Measurements from ENCODE around the gene LUC7L3. TPM values are rescaled to one million over a fixed set of nuclear protein-coding genes. Genes with fewer than 3 reads are reported as not detected.

The LUC7L3 gene
- total and polyA plus RNA-seq, 2 of the 13 experiments (the other 11 are each of a cell fraction or from before 2014, with no cell fraction given), result 108 to 120 TPM

GRCh38 chr17:50719924-50720794 is 756 bp downstream of the LUC7L3 start (continued):
- TF ChIP-seq ZHX2 (IDR thresholded peaks at IDR 0.05; ENCODE audit: low read depth), result no peak
- 0 out of 2 replicates have a peak, but pooled peaks have one; percentile 54 for TF ChIP-seq ZHX2 (CRISPR knock-in tag; IDR thresholded peaks at IDR 0.05; ENCODE audit: borderline replicate concordance)
- no peak for TF ChIP-seq TRAFD1 (CRISPR knock-in tag; IDR thresholded peaks at IDR 0.05; ENCODE audit: borderline replicate concordance)
- TF ChIP-seq SAP130 (CRISPR knock-in tag; IDR thresholded peaks at IDR 0.05; ENCODE audit: low read depth), result 0 out of 2 replicates have a peak, but pooled peaks have one; percentile 18
- TF ChIP-seq ZNF629 (CRISPR knock-in tag; conservative IDR thresholded peaks at IDR 0.05), result 0 out of 2 replicates have a peak, but pooled peaks have one; percentile 4
- TF ChIP-seq AGO2 (optimal IDR thresholded peaks at IDR 0.05; ENCODE audit: low read depth, low read length), result peak; percentile 71
- peak; percentile 30 for TF ChIP-seq TAF15 (IDR thresholded peaks at IDR 0.05; ENCODE audit: low read depth, low read length, poor library complexity, severe bottlenecking)
- TF ChIP-seq ZNF841 (CRISPR knock-in tag; IDR thresholded peaks at IDR 0.05; ENCODE audit: borderline replicate concordance), result 0 out of 2 replicates have a peak, but pooled peaks have one; percentile 12
- TF ChIP-seq KDM5A (IDR thresholded peaks at IDR 0.05; ENCODE audit: borderline replicate concordance, low read length), result peak; percentile 73
- 0 out of 2 replicates have a peak, but pooled peaks have one; percentile 24 for TF ChIP-seq E2F1 (CRISPR knock-in tag; IDR thresholded peaks at IDR 0.05)
- no peak for TF ChIP-seq SP5 (CRISPR knock-in tag; IDR thresholded peaks at IDR 0.05; ENCODE audit: borderline replicate concordance, low read depth)
- no peak for TF ChIP-seq ZNF235 (CRISPR knock-in tag; IDR thresholded peaks at IDR 0.05; ENCODE audit: borderline replicate concordance)
- no peak for TF ChIP-seq ZNF337 (CRISPR knock-in tag; IDR thresholded peaks at IDR 0.05; ENCODE audit: borderline replicate concordance, low read depth)
- TF ChIP-seq MAZ (IDR thresholded peaks at IDR 0.05; ENCODE audit: borderline replicate concordance, low read depth, low read length), result 0 out of 2 replicates have a peak, but pooled peaks have one; percentile 13
- no peak for TF ChIP-seq MAZ (CRISPR knock-in tag; IDR thresholded peaks at IDR 0.05; ENCODE audit: low read depth)
- TF ChIP-seq FOXJ3 (CRISPR knock-in tag; IDR thresholded peaks at IDR 0.05; ENCODE audit: borderline replicate concordance), result peak; percentile 67
- 0 out of 2 replicates have a peak, but pooled peaks have one; percentile 16 for TF ChIP-seq ZNF468 (CRISPR knock-in tag; IDR thresholded peaks at IDR 0.05)
- no peak for TF ChIP-seq ZNF367 (CRISPR knock-in tag; IDR thresholded peaks at IDR 0.05; ENCODE audit: borderline replicate concordance)
- TF ChIP-seq YEATS4 (CRISPR knock-in tag; IDR thresholded peaks at IDR 0.05; ENCODE audit: borderline replicate concordance), result no peak; the same call in 1 of the 2 replicates
- no peak for TF ChIP-seq NR3C1 (CRISPR knock-in tag; IDR thresholded peaks at IDR 0.05)
